Activated CD8-positive, alpha-beta memory T cell treated with anti-CD3 and anti-CD28 coated beads, Interleukin-2, amount 50 U/mL, for 24 hours (primary cell): Measurements from ENCODE around the gene CCNC.

Source experiments
- DNase-seq: peaks from one replicate; pipeline ENCODE4 v3.0.0-alpha.2; 2020; ENCODE audit errors: extremely low read depth

The CCNC gene, protein sequence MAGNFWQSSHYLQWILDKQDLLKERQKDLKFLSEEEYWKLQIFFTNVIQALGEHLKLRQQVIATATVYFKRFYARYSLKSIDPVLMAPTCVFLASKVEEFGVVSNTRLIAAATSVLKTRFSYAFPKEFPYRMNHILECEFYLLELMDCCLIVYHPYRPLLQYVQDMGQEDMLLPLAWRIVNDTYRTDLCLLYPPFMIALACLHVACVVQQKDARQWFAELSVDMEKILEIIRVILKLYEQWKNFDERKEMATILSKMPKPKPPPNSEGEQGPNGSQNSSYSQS

GRCh38 chr6:99568103-99568933, at the start of gene CCNC:
TSS of gene CCNC (minus strand) at chr6:99568660. CDS start at chr6:99568527, 133 bp downstream.
- DNase-seq, result peak; percentile 84

- DNase-seq, result no peak
These were observed 48.7 kb upstream of the CCNC start for GRCh38 chr6:99617131-99617530.

- DNase-seq, result no peak
These were observed 46.1 kb upstream of the CCNC start for GRCh38 chr6:99614430-99615186.

DNA sequence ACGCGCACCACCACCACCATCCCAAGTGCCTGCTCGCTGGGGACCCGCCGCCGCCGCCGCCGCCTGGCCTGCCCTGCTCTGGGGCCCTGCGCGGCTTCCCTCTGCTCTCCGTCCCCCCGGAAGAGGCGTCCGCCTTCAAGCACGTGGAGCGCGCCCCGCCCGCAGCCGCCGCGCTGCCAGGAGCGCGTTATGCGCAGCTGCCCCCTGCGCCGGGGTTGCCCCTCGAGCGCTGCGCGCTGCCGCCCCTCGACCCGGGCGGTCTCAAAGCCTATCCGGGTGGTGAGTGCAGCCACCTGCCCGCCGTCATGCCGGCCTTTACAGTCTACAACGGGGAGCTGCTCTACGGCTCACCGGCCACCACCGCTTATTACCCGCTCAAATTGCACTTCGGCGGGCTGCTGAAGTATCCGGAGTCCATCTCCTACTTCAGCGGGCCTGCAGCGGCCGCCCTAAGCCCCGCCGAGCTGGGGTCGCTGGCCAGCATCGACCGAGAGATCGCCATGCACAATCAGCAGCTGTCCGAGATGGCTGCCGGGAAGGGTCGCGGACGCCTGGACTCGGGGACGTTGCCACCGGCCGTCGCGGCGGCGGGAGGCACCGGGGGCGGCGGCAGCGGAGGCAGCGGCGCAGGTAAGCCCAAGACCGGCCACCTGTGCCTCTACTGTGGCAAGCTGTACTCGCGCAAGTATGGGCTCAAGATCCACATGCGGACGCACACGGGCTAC, 45.4 kb upstream of the CCNC start:
- DNase-seq, result no peak

DNA sequence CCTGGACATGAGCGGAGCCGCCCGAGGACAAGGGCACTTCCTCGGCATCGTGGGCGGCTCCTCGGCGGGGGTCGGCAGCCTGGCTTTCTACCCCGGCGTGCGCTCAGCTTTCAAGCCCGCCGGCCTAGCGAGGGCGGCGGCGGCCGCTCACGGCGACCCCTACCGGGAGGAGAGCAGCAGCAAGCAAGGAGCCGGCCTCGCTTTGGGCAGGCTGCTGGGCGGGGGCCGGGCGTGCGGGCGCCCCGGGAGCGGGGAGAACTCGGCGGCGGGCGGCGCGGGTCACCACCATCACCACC, 44.9 kb upstream of the CCNC start:
- DNase-seq, result no peak

GRCh38 chr6:99612551-99613408, 44.3 kb upstream of the CCNC start:
- no peak for DNase-seq

DNA sequence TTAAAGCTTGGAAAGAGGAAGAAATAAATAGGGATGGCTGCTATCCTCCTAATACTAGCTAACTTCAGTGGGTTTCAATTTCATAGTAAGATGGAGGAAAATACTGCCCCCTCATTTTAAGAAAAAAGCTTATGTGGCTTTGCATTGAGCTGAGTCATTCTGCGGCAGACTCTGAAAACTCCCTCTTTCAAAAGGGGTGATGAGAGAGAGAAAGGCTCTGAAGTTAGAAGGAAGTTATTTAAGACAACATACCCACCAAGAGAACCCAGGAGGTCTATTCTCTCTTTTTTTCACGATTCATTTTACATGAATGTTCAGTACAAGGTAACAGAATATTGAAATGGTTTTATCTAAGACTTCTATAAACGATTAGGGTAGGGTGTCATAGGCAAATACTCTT, 42.7 kb upstream of the CCNC start:
- DNase-seq, result no peak

GRCh38 chr6:99609905-99610489, 41.5 kb upstream of the CCNC start:
- no peak for DNase-seq

- no peak for DNase-seq
These were observed 40.5 kb upstream of the CCNC start for GRCh38 chr6:99608886-99609482.

- no peak for DNase-seq
These were observed 39.8 kb upstream of the CCNC start for GRCh38 chr6:99608059-99608885.

DNA sequence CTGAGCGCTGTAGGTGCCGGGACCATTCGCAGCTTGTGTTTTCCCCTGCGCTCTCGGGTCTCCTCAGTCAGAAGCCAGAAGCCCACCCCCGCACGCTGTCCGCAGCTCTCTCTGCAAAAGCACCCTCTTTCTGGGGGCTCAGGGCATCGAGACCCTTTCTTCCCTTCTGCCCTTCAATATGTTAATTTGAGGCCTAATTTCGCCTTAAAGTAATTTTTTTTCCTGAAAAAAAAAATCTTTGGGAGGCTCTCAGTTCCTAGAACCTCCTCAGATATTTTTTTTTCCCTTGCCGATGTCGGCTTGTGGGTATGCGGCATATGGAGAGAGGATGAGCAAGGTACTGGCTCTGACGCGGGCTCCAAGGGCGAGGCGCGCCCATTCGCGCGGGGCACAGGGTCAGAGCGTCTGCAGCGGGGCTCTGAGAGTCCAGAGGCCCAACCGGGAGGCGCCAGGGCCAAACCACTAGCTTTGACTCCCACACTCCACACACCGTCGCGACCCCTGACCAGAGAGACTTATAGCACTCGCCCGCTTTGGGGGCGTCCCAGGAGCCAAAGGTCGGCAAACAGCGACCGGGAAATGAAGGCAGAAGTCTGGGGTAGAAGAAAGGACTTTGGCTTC, 39.1 kb upstream of the CCNC start:
- no peak for DNase-seq

- DNase-seq, result no peak
These were observed 38.4 kb upstream of the CCNC start, which contains the start of gene PRDM13 for GRCh38 chr6:99606656-99607415. TSS of gene PRDM13 (plus strand) at chr6:99606833. CDS start at chr6:99607035, 202 bp downstream.

DNA sequence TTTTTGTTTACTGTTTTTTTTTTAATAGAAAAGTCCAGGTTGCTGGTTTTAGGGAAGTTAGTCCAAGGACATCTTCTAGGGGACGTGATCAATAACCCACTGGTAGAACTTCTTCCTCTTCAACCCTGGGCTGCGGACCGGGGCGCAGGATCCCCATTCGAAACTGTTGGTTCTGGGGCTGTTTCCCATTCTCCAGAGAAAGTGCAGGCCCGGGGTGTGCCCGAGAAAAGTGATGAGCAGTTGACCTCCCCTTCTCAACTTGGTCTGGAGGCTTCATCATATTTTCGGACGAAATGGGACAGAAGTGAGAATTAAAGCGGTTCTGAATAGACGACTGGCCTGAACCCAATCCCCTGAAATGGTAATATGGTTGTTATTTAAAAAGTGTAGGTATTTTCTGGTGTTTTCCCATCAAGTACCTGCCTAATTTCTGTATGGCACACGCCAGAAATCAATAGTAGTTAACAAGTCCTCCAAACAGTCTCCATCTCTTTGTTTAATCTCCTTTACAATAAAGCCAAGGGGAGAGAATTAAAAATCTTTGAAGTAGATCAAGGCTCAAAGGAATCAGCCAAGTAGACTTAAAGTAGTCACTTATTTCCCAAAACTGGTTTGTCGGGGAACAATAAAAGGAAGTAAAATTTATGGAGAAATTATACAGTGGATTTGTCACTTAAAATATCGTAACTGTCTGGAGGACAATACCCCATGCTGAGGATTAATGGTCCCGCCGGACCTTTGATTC, 37.6 kb upstream of the CCNC start:
- no peak for DNase-seq

GRCh38 chr6:99605074-99605734, 36.7 kb upstream of the CCNC start:
- no peak for DNase-seq

- no peak for DNase-seq
These were observed 36.0 kb upstream of the CCNC start for GRCh38 chr6:99604166-99605073.
